ENCODE results near the gene BEGAIN. TPM values are rescaled to one million over a fixed set of nuclear protein-coding genes. Genes with fewer than 3 reads are reported as not detected.

Gene BEGAIN
- total RNA-seq, 1 donor from 2014 or later, result 5.1 TPM

DNA sequence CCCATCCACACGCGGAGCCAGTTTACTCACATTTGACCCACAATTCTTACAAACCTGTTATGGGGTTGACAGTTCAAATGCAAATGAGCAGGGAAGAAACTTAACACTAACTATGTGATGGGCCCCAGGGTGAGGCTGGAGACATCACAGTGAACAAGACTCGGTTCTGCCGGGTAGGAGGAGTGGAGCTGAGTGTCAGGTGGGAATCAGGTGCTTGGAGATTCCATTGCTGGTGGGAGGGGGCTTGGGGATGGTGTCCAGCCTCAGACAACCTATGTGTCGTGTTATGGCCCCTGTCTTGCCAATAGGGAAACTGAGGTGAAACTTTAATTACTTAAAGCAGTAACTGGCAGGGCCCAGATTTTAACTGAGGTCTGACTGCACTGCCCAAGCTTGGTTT is 41.9 kb downstream of the BEGAIN start:
- TF ChIP-seq, protein P1, sequence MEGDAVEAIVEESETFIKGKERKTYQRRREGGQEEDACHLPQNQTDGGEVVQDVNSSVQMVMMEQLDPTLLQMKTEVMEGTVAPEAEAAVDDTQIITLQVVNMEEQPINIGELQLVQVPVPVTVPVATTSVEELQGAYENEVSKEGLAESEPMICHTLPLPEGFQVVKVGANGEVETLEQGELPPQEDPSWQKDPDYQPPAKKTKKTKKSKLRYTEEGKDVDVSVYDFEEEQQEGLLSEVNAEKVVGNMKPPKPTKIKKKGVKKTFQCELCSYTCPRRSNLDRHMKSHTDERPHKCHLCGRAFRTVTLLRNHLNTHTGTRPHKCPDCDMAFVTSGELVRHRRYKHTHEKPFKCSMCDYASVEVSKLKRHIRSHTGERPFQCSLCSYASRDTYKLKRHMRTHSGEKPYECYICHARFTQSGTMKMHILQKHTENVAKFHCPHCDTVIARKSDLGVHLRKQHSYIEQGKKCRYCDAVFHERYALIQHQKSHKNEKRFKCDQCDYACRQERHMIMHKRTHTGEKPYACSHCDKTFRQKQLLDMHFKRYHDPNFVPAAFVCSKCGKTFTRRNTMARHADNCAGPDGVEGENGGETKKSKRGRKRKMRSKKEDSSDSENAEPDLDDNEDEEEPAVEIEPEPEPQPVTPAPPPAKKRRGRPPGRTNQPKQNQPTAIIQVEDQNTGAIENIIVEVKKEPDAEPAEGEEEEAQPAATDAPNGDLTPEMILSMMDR (IDR thresholded peaks at IDR 0.05), result no peak
- no peak for DNase-seq (ENCODE audit: low spot score)
- Mint-ChIP-seq H3K9me3 (ENCODE audit: low read depth) (no peaks in the 10 kb centered on the region), H3K4me3 (ENCODE audit: unreplicated experiment) (no peak overlapping the region), H3K27ac (ENCODE audit: unreplicated experiment) (no peak overlapping the region), H3K4me1 (ENCODE audit: low read depth) (peaks cover 9% of the 10 kb centered on the region), H3K36me3 (ENCODE audit: low read depth) (no peaks in the 10 kb centered on the region), H3K27me3 (ENCODE audit: low read depth) (no peaks in the 10 kb centered on the region)

GRCh38 chr14:100544506-100545141 is 42.6 kb downstream of the BEGAIN start:
- H3K27me3 Mint-ChIP-seq (ENCODE audit: low read depth), result no peaks in the 10 kb centered on the region
- H3K4me3 Mint-ChIP-seq (ENCODE audit: unreplicated experiment), result no peak overlapping the region
- TF ChIP-seq, protein P1 (IDR thresholded peaks at IDR 0.05), result no peak
- no peaks in the 10 kb centered on the region for H3K9me3 Mint-ChIP-seq (ENCODE audit: low read depth)
- H3K27ac Mint-ChIP-seq (ENCODE audit: unreplicated experiment), result no peak overlapping the region
- DNase-seq (ENCODE audit: low spot score), result no peak
- no peaks in the 10 kb centered on the region for H3K36me3 Mint-ChIP-seq (ENCODE audit: low read depth)
- peaks cover 9% of the 10 kb centered on the region for H3K4me1 Mint-ChIP-seq (ENCODE audit: low read depth)

GRCh38 chr14:100543471-100544455 is 43.5 kb downstream of the BEGAIN start:
- H3K36me3 Mint-ChIP-seq (ENCODE audit: low read depth), result no peaks in the 10 kb centered on the region

DNA sequence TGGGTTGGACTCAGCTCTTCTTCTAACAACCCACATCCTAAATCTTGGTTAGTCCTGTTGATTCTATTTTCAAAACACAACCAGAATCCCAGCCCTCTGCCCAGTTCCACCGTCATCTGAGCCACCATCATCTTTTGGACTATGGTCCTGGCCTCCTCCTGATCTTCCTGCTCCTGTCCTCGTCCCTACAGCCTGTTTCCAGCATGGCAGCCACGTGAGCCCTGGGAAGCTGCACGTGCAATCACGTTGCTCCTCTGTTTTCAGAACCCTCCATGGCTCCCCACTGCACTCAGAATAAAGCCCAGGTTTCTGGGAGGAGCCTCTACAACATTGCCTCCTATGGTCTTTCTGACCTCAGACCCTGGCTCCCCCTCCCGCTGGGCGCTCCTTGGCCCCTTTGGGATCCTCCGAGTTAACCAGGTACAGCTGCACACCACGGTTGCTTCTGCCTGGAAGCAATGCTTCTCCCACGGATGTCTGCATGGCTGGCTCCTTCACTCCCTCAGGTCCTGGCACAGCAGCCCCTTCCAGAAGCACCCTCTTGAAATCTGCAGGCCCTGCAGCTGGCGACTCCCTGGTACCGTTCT is 44.5 kb downstream of the BEGAIN start:
- Mint-ChIP-seq H3K4me3 (ENCODE audit: unreplicated experiment) (no peak overlapping the region), H3K4me1 (ENCODE audit: low read depth) (peaks cover under 1% of the 10 kb centered on the region), H3K27ac (ENCODE audit: unreplicated experiment) (no peak overlapping the region), H3K9me3 (ENCODE audit: low read depth) (no peaks in the 10 kb centered on the region), H3K27me3 (ENCODE audit: low read depth) (no peaks in the 10 kb centered on the region), H3K36me3 (ENCODE audit: low read depth) (no peaks in the 10 kb centered on the region)
- DNase-seq (ENCODE audit: low spot score), result no peak
- TF ChIP-seq, protein P1 (IDR thresholded peaks at IDR 0.05), result no peak

More at GRCh38 chr14:100543471-100544455, 43.5 kb downstream of the BEGAIN start:
- DNase-seq (ENCODE audit: low spot score), result no peak
- Mint-ChIP-seq H3K4me1 (ENCODE audit: low read depth) (peaks cover 9% of the 10 kb centered on the region), H3K4me3 (ENCODE audit: unreplicated experiment) (no peak overlapping the region), H3K27me3 (ENCODE audit: low read depth) (no peaks in the 10 kb centered on the region), H3K9me3 (ENCODE audit: low read depth) (no peaks in the 10 kb centered on the region), H3K27ac (ENCODE audit: unreplicated experiment) (no peak overlapping the region)
- TF ChIP-seq, protein P1 (IDR thresholded peaks at IDR 0.05), result no peak

Measured in chondrocyte (in vitro differentiated cells).